ENCODE measurements around the gene ACTL8.

ACTL8 gene

GRCh38 chr1:17805869-17806684 lies 50.9 kb downstream of the ACTL8 start:
- DNase-seq (ENCODE audit: low read depth), result no peak

GRCh38 chr1:17808816-17809215 lies 53.7 kb downstream of the ACTL8 start:
- DNase-seq (ENCODE audit: low read depth), result no peak

- no peak for DNase-seq (ENCODE audit: low read depth)
Observed at GRCh38 chr1:17810668-17811067, 55.5 kb downstream of the ACTL8 start.

GRCh38 chr1:17816511-17816910 lies 61.4 kb downstream of the ACTL8 start:
- no peak for DNase-seq (ENCODE audit: low read depth)

- DNase-seq (ENCODE audit: low read depth), result no peak
Observed at GRCh38 chr1:17819129-17819802, 64.1 kb downstream of the ACTL8 start.

- no peak for DNase-seq (ENCODE audit: low read depth)
Observed at GRCh38 chr1:17820198-17820597, 65.1 kb downstream of the ACTL8 start.

- no peak for DNase-seq (ENCODE audit: low read depth)
Observed at GRCh38 chr1:17822741-17823426, 67.8 kb downstream of the ACTL8 start.

GRCh38 chr1:17825273-17826164 lies 70.4 kb downstream of the ACTL8 start:
- DNase-seq (ENCODE audit: low read depth), result no peak

- DNase-seq (ENCODE audit: low read depth), result no peak
Observed at GRCh38 chr1:17826165-17826488, 71.0 kb downstream of the ACTL8 start.

- no peak for DNase-seq (ENCODE audit: low read depth)
Observed at GRCh38 chr1:17828991-17829390, 73.9 kb downstream of the ACTL8 start.

GRCh38 chr1:17829579-17829978 lies 74.4 kb downstream of the ACTL8 start:
- DNase-seq (ENCODE audit: low read depth), result no peak

GRCh38 chr1:17831597-17831996 lies 76.5 kb downstream of the ACTL8 start:
- no peak for DNase-seq (ENCODE audit: low read depth)

GRCh38 chr1:17833661-17834501 lies 78.7 kb downstream of the ACTL8 start:
- no peak for DNase-seq (ENCODE audit: low read depth)

- no peak for DNase-seq (ENCODE audit: low read depth)
Observed at GRCh38 chr1:17834561-17835100, 79.5 kb downstream of the ACTL8 start.

- DNase-seq (ENCODE audit: low read depth), result no peak
Observed at GRCh38 chr1:17837233-17838030, 82.3 kb downstream of the ACTL8 start.

GRCh38 chr1:17839641-17840196 lies 84.6 kb downstream of the ACTL8 start:
- DNase-seq (ENCODE audit: low read depth), result no peak

GRCh38 chr1:17841944-17842343 lies 86.8 kb downstream of the ACTL8 start:
- no peak for DNase-seq (ENCODE audit: low read depth)

- no peak for DNase-seq (ENCODE audit: low read depth)
Observed at GRCh38 chr1:17842686-17843085, 87.6 kb downstream of the ACTL8 start.

GRCh38 chr1:17844185-17844826 lies 89.2 kb downstream of the ACTL8 start:
- DNase-seq (ENCODE audit: low read depth), result no peak
